ENCODE results near the gene NR5A1.

DNA sequence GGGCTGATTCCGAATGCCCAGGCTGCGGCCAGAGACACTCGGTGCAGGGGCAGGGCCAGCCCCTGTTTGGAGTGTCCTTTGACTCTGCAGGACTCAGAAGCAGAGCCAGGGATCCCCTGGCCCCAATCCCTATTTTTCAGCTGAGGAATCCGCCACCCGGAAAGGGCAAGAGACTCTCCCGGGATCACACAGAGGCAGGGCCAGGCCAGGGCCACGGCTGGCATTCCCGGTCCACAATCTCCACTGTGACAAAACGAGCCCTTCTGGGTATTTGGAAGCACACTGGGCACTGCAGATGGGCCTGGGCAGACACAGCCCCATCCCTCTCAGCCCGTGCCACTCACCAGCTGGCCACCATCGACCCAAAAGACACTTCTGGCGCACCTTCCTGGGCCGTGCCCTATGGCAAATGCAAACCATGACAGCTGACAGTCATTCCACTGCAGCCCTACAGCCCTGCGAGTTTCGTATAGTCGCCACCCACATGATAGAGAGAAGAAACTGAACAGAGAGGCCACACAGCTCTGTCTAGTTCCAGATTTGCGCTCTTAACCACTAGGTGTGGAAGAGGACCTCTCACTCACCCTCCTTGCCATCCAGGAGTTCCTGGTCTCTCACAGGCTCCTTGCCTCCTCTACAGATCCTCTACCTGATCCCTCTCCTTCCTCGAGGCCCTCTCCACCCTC is 13.3 kb downstream of the NR5A1 start:
- TF ChIP-seq SMARCC2 (IDR thresholded peaks at IDR 0.05) (no peak), GABPA (IDR thresholded peaks at IDR 0.05; ENCODE audit: low read depth, low read length) (no peak), GABPA (CRISPR knock-in tag; IDR thresholded peaks at IDR 0.05; ENCODE audit: low read depth) (no peak), NFE2L1 (CRISPR knock-in tag; IDR thresholded peaks at IDR 0.05; ENCODE audit: borderline replicate concordance) (no peak), ZNF577 (CRISPR knock-in tag; IDR thresholded peaks at IDR 0.05; ENCODE audit: borderline replicate concordance, low read depth) (no peak), FOXK1 (CRISPR knock-in tag; IDR thresholded peaks at IDR 0.05; ENCODE audit: borderline replicate concordance, low read depth) (no peak), ZNF891 (CRISPR knock-in tag; IDR thresholded peaks at IDR 0.05) (no peak), CBX2 (IDR thresholded peaks at IDR 0.05; ENCODE audit: low read depth, low read length) (no peak), CBX2 (CRISPR knock-in tag; IDR thresholded peaks at IDR 0.05; ENCODE audit: low read depth) (no peak), HMGXB4 (CRISPR knock-in tag; IDR thresholded peaks at IDR 0.05; ENCODE audit: borderline replicate concordance in 1 of 2, low read depth in 1 of 2) (no peak), CREB1 (IDR thresholded peaks at IDR 0.05) (no peak), CREB1 (CRISPR knock-in tag; IDR thresholded peaks at IDR 0.05) (no peak), EP300 (IDR thresholded peaks at IDR 0.05; ENCODE audit: low read depth in 2 of 2, low read length in 2 of 2) (no peak), EP300 (CRISPR knock-in tag; IDR thresholded peaks at IDR 0.05; ENCODE audit: borderline replicate concordance) (no peak)
- TF ChIP-seq, protein P1, sequence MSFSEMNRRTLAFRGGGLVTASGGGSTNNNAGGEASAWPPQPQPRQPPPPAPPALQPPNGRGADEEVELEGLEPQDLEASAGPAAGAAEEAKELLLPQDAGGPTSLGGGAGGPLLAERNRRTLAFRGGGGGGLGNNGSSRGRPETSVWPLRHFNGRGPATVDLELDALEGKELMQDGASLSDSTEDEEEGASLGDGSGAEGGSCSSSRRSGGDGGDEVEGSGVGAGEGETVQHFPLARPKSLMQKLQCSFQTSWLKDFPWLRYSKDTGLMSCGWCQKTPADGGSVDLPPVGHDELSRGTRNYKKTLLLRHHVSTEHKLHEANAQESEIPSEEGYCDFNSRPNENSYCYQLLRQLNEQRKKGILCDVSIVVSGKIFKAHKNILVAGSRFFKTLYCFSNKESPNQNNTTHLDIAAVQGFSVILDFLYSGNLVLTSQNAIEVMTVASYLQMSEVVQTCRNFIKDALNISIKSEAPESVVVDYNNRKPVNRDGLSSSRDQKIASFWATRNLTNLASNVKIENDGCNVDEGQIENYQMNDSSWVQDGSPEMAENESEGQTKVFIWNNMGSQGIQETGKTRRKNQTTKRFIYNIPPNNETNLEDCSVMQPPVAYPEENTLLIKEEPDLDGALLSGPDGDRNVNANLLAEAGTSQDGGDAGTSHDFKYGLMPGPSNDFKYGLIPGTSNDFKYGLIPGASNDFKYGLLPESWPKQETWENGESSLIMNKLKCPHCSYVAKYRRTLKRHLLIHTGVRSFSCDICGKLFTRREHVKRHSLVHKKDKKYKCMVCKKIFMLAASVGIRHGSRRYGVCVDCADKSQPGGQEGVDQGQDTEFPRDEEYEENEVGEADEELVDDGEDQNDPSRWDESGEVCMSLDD (CRISPR knock-in tag; IDR thresholded peaks at IDR 0.05; ENCODE audit: borderline replicate concordance), result no peak
